HFFc6 (cell line): ENCODE data around the gene CHMP1B. TPM values are rescaled to one million over a fixed set of nuclear protein-coding genes. Genes with fewer than 3 reads are reported as not detected.

Experiments
- DNase-seq: peaks from one replicate; pipeline ENCODE4 v3.0.0-alpha.2; 2018
- H3K27ac Mint-ChIP-seq: 2 replicates; pipeline ENCODE4 v1.8.0; 2020; ENCODE audit warnings: mild to moderate bottlenecking, mixed read lengths
- H3K27me3 Mint-ChIP-seq: 2 replicates; pipeline ENCODE4 v1.8.0; 2021; ENCODE audit warnings: mild to moderate bottlenecking, moderate library complexity, mixed read lengths; ENCODE audit not compliant: insufficient read depth
- H3K36me3 Mint-ChIP-seq: 2 replicates; pipeline ENCODE4 v1.8.0; 2021; ENCODE audit warnings: low read depth, mixed read lengths
- H3K4me1 Mint-ChIP-seq: 2 replicates; pipeline ENCODE4 v1.8.0; 2020; ENCODE audit warnings: low read depth, mixed read lengths
- H3K4me3 Mint-ChIP-seq: 2 replicates; pipeline ENCODE4 v1.8.0; 2020; ENCODE audit warnings: mild to moderate bottlenecking, moderate library complexity, mixed read lengths
- H3K9me3 Mint-ChIP-seq: 2 replicates; pipeline ENCODE4 v1.8.0; 2020; ENCODE audit warnings: mild to moderate bottlenecking, mixed read lengths
- total RNA-seq, 6 experiments: library from RNA; stranded (reverse); fragmentation: NEBNext Ultra II Directional; extraction: Animal tissue kit (Norgen Biotek cat#: 25700); gene quantifications; 2 replicates in 1 of 6; 3 replicates in 5 of 6; pipeline ENCODE4 v1.2.3, GENCODE V29; 2021
- TF ChIP-seq, protein P1 (sequence below): fragments of 200-600 bp; sonication (generic); IDR thresholded peaks from 2 replicates; pipeline ENCODE4 v1.5.0; 2021; ENCODE audit warnings: antibody characterized with exemption, mild to moderate bottlenecking

Gene CHMP1B
- total RNA-seq, 6 experiments from 2014 or later = 30.9 to 33.7 (median 32.5) TPM

- no peaks in the 10 kb centered on the region for H3K36me3 Mint-ChIP-seq
- no peak overlapping the region for H3K4me3 Mint-ChIP-seq
Measured at GRCh38 chr18:11859282-11859830, 8.1 kb downstream of the CHMP1B start.

DNA sequence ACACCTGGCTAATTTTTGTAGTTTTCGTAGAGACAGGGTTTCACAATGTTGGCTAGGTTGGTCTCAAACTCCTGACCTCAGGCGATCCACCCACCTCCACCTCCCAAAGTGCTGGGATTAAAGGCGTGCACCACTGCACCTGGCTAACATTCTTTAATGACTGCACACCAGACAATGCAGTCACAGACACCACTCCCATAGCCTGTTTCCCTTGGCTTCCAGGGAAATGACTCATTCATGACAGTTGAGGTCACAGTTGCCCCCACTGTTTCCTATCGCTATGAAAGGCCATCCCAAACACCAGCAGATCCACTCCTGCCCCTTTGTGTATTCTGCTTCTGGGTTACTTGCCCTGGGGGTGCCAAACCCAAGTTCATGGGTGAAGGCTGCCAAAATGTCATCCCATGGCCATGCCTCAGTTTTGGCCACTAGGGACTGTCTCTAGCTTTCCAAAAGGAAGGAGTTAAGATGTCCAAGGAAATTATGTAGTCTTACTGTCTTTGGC, 8.7 kb downstream of the CHMP1B start:
- TF ChIP-seq, protein P1, sequence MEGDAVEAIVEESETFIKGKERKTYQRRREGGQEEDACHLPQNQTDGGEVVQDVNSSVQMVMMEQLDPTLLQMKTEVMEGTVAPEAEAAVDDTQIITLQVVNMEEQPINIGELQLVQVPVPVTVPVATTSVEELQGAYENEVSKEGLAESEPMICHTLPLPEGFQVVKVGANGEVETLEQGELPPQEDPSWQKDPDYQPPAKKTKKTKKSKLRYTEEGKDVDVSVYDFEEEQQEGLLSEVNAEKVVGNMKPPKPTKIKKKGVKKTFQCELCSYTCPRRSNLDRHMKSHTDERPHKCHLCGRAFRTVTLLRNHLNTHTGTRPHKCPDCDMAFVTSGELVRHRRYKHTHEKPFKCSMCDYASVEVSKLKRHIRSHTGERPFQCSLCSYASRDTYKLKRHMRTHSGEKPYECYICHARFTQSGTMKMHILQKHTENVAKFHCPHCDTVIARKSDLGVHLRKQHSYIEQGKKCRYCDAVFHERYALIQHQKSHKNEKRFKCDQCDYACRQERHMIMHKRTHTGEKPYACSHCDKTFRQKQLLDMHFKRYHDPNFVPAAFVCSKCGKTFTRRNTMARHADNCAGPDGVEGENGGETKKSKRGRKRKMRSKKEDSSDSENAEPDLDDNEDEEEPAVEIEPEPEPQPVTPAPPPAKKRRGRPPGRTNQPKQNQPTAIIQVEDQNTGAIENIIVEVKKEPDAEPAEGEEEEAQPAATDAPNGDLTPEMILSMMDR = peak; percentile 70
- no peak overlapping the region for H3K4me3 Mint-ChIP-seq
- peaks cover 58% of the 10 kb centered on the region for H3K4me1 Mint-ChIP-seq
- no peaks in the 10 kb centered on the region for H3K9me3 Mint-ChIP-seq
- H3K27me3 Mint-ChIP-seq = peaks cover 6% of the 10 kb centered on the region
- H3K27ac Mint-ChIP-seq = peak overlapping the region; percentile 59
- H3K36me3 Mint-ChIP-seq = no peaks in the 10 kb centered on the region
- peak; percentile 67 for DNase-seq

More at GRCh38 chr18:11859282-11859830, 8.1 kb downstream of the CHMP1B start:
- Mint-ChIP-seq H3K27ac (peak overlapping the region; percentile 100), H3K9me3 (no peaks in the 10 kb centered on the region), H3K27me3 (peaks cover 4% of the 10 kb centered on the region), H3K4me1 (peaks cover 58% of the 10 kb centered on the region)
- TF ChIP-seq, protein P1 = no peak
- no peak for DNase-seq

- H3K27me3 Mint-ChIP-seq = peaks cover 8% of the 10 kb centered on the region
- H3K4me1 Mint-ChIP-seq = peaks cover 58% of the 10 kb centered on the region
- TF ChIP-seq, protein P1 = no peak
- peak overlapping the region; percentile 59 for H3K27ac Mint-ChIP-seq
- no peak for DNase-seq
- H3K36me3 Mint-ChIP-seq = no peaks in the 10 kb centered on the region
- no peak overlapping the region for H3K4me3 Mint-ChIP-seq
- no peaks in the 10 kb centered on the region for H3K9me3 Mint-ChIP-seq
Measured at GRCh38 chr18:11860594-11861450, 9.6 kb downstream of the CHMP1B start.

DNA sequence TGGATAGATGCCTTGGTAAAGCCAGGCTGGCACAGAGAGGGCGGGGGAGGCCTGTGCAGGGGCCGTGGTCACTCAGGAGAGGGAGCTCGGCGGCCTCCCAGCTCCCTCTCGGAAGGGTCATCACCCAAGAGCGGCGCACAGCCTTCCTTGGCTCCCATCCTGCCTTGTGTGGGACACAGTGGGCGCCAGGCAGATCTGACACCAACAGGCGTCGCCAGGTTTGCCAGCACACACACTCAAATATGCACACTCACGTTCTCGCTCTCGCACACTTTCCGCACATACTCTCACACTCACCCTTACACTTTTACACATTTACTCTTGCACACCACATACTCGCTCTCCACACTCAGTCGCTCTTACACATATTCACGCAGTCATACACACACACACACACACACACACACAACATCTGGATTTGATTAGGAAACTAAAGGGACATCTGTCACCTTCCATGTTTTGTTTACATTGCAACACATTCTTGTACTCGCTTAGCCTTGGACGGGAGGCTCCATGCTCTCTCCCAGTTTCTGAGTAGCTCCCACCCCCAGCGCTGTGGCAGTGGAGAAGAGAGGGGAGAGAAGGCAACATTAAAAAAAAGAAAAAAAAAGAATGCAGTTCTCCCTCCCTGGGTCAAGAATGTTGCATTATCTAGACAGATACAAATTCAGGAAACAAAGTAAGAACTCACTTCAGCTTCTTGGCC, 10.5 kb downstream of the CHMP1B start:
- no peaks in the 10 kb centered on the region for H3K9me3 Mint-ChIP-seq
- H3K4me1 Mint-ChIP-seq = peaks cover 49% of the 10 kb centered on the region
- TF ChIP-seq, protein P1 = no peak
- H3K36me3 Mint-ChIP-seq = no peaks in the 10 kb centered on the region
- peaks cover 8% of the 10 kb centered on the region for H3K27me3 Mint-ChIP-seq
- DNase-seq = no peak
- H3K4me3 Mint-ChIP-seq = no peak overlapping the region
- peak overlapping the region; percentile 51 for H3K27ac Mint-ChIP-seq

DNA sequence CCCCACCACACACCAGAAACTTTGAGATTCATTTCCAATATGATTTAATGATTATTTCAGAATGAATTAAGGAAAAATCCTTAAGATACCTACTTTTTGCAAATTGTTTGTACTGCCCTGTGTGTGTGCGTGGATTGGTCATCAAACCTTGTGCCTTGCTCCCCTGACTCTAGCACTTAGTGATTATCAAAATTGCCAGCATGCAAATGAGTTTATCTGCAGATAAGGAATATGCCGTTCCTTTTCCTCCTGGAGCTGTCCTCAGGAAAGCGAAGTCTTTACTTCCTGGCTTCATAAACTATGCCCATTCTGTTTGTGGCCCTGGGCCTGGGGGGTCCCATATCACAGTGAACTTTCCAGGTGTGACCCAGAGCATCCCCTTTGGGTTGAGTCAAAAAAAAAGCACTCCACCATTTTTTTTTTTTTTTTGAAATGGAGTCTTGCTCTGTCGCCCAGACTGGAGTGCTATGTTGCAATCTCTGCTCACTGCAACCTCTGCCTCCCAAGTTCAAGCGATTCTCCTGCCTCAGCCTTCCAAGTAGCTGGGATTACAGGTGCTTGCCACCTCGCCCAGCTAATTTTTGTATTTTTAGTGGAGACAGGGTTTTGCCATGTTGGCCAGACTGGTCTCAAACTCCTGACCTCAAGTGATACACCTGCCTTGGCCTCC, 11.4 kb downstream of the CHMP1B start:
- Mint-ChIP-seq H3K27ac (no peak overlapping the region), H3K4me1 (peaks cover 40% of the 10 kb centered on the region), H3K36me3 (no peaks in the 10 kb centered on the region), H3K4me3 (no peak overlapping the region), H3K27me3 (peaks cover 6% of the 10 kb centered on the region), H3K9me3 (no peaks in the 10 kb centered on the region)
- TF ChIP-seq, protein P1 = no peak
- no peak for DNase-seq
